HuH-7 (cell line): ENCODE data around the gene PCDHB10.
"Not testable (repeated sequence)": the region's sequence is repeated elsewhere in the genome, so short reads cannot be mapped to it uniquely, and the experiment has no call there.

Source experiments
- DNase-seq: peaks from one replicate; pipeline ENCODE4 v3.0.0; 2011; ENCODE audit warnings: low spot score

Gene PCDHB10

GRCh38 chr5:141192110-141192725 is at the start of gene PCDHB10:
Gene PCDHB10 (plus strand): TSS chr5:141192353. CDS start chr5:141192553, 200 bp downstream.
- peak; percentile 82 for DNase-seq

- DNase-seq = no peak
These were observed 42.3 kb upstream of the PCDHB10 start, which contains the start of gene PCDHB6 for GRCh38 chr5:141149812-141150211. Gene PCDHB6 (plus strand): TSS chr5:141150057. CDS start chr5:141150258, 201 bp downstream.

DNA sequence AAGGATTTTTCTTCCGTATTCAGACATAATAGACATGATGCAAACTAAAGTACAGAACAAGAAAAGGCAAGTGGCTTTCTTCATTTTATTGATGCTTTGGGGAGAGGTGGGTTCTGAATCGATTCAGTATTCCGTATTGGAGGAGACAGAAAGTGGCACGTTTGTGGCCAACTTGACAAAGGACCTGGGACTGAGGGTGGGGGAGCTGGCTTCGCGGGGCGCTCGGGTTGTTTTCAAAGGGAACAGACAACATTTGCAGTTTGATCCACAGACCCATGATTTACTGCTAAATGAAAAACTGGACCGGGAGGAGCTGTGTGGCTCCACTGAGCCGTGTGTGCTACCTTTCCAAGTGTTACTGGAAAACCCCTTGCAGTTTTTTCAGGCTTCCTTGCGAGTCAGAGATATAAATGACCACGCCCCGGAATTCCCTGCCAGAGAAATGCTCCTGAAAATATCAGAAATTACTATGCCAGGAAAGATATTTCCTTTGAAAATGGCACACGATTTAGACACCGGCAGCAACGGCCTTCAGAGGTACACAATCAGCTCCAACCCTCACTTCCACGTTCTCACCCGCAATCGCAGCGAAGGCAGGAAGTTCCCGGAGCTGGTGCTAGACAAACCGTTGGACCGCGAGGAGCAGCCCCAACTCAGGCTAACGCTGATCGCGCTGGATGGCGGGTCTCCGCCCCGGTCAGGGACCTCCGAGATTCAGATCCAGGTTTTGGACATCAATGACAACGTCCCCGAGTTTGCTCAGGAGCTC is 41.7 kb upstream of the PCDHB10 start:
- no peak for DNase-seq

GRCh38 chr5:141150993-141151325 is 41.2 kb upstream of the PCDHB10 start:
- no peak for DNase-seq

- not testable (repeated sequence) for DNase-seq
These were observed 40.5 kb upstream of the PCDHB10 start for GRCh38 chr5:141151632-141152031.

DNA sequence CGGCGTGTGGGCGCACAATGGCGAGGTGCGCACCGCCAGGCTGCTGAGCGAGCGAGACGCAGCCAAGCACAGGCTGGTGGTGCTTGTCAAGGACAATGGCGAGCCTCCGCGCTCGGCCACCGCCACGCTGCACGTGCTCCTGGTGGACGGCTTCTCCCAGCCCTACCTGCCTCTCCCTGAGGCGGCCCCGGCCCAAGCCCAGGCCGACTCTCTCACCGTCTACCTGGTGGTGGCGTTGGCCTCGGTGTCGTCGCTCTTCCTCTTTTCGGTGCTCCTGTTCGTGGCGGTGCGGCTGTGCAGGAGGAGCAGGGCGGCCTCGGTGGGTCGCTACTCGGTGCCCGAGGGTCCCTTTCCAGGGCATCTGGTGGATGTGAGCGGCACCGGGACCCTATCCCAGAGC is 40.1 kb upstream of the PCDHB10 start:
- DNase-seq = not testable (repeated sequence)

- DNase-seq = peak; percentile 46
These were observed 36.4 kb upstream of the PCDHB10 start for GRCh38 chr5:141155540-141156374.

GRCh38 chr5:141157356-141157755 is 34.8 kb upstream of the PCDHB10 start:
- not testable (repeated sequence) for DNase-seq

DNA sequence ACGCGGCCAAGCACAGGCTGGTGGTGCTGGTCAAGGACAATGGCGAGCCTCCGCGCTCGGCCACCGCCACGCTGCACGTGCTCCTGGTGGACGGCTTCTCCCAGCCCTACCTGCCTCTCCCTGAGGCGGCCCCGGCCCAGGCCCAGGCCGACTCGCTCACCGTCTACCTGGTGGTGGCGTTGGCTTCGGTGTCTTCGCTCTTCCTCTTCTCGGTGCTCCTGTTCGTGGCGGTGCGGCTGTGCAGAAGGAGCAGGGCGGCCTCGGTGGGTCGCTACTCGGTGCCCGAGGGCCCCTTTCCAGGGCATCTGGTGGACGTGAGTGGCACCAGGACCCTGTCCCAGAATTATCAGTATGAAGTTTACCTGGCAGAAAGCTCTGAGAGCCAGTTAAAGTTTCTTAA is 34.3 kb upstream of the PCDHB10 start:
- DNase-seq = not testable (repeated sequence)

DNA sequence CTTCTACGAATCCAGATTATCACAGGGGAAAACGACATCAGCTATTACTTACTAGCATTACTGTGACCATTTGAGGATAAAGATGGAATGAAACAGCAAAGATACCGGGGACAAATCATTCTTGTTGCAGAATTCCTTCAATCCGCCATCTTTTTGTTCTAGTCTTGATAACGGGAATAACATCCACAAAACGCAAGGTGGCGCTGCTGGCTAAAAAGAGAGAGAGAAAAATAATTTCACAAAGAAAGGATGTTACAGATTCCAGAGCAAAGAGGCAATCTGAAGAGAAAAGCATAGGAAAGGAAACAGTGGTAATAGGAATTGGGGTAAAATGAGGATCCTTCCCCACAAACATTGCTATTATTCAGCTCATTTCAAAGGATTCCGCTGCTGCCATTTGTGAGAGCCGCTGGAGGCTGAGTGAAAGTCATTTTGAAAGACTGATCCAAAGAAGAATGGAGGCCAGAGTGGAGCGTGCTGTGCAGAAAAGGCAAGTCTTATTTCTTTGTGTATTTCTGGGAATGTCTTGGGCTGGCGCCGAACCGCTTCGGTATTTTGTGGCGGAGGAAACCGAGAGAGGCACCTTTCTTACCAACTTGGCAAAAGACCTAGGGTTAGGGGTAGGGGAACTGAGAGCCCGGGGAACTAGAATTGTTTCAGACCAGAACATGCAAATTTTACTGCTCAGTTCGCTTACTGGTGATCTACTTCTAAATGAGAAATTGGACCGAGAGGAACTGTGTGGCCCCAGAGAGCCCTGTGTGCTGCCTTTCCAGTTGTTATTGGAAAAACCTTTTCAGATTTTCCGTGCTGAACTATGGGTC is 19.6 kb upstream of the PCDHB10 start, which contains the start of gene PCDHB7:
PCDHB7 (plus strand) TSS at position 264 of the 824 bp plus-strand sequence; CDS start at position 456, 192 bp downstream.
- DNase-seq = peak; percentile 50

- not testable (repeated sequence) for DNase-seq
These were observed 17.7 kb upstream of the PCDHB10 start for GRCh38 chr5:141174291-141175104.

DNA sequence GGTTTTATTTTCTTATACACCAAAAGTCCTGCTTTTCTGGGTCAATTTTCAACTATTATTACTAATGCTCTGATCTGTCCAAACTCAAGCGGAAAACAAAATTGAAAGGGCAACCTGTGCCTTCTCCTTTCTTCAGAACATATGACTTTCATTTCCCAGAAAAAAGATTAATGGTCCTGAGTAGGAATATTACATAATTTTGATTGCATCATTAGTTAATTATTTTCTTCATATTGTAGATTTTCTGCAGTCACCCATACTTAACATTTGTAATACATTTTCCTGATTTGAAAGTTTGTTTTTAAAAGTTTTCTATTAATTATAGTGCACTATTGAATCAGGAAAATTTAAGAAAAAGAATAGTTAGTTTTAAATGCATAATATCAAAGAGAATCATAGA is 16.2 kb upstream of the PCDHB10 start:
- DNase-seq = no peak

DNA sequence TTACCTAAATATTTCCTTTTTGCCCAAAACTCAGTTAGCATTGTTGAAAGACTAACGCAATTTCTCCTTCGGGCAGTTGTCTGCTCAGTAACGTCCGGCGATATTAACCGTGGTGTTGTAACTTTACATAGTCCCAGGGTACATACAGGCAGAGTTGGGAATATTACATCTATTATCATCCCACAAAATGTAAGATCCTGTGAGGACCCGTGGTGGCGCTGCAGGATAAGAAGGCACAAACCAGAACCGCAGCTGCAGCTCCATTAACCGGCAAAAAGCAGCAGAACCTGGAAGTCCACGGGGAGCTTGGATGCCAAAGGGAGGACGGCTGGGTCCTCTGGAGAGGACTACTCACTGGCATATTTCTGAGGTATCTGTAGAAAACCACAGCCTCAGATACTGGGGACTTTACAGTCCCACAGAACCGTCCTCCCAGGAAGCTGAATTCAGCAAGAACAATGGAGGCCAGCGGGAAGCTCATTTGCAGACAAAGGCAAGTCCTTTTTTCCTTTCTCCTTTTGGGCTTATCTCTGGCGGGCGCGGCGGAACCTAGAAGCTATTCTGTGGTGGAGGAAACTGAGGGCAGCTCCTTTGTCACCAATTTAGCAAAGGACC is 14.5 kb upstream of the PCDHB10 start, which contains the start of gene PCDHB8:
PCDHB8 (plus strand) TSS at position 214 of the 615 bp plus-strand sequence; CDS start at position 459, 245 bp downstream.
- DNase-seq = peak; percentile 90

DNA sequence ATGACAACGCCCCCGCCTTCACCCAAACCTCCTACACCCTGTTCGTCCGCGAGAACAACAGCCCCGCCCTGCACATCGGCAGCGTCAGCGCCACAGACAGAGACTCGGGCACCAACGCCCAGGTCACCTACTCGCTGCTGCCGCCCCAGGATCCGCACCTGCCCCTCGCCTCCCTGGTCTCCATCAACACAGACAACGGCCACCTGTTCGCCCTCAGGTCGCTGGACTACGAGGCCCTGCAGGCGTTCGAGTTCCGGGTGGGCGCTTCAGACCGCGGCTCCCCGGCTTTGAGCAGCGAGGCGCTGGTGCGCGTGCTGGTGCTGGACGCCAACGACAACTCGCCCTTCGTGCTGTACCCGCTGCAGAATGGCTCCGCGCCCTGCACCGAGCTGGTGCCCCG is 12.8 kb upstream of the PCDHB10 start:
- DNase-seq = not testable (repeated sequence)

DNA sequence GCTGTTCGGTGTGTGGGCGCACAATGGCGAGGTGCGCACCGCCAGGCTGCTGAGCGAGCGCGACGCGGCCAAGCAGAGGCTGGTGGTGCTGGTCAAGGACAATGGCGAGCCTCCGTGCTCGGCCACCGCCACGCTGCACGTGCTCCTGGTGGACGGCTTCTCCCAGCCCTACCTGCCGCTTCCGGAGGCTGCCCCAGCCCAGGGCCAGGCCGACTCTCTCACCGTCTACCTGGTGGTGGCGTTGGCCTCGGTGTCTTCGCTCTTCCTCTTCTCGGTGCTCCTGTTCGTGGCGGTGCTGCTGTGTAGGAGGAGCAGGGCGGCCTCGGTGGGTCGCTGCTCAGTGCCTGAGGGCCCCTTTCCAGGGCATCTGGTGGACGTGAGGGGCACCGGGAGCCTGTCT is 12.3 kb upstream of the PCDHB10 start:
- DNase-seq = not testable (repeated sequence)

GRCh38 chr5:141180313-141180712 is 11.8 kb upstream of the PCDHB10 start:
- DNase-seq = no peak

GRCh38 chr5:141182248-141182647 is 9.9 kb upstream of the PCDHB10 start, which contains the start of gene PCDHB16:
Gene PCDHB16 (plus strand): TSS chr5:141182387. CDS start chr5:141182560, 173 bp downstream.
- no peak for DNase-seq

- not testable (repeated sequence) for DNase-seq
These were observed 7.9 kb upstream of the PCDHB10 start for GRCh38 chr5:141184117-141184855.

- peak; percentile 63 for DNase-seq
These were observed 5.1 kb upstream of the PCDHB10 start, which contains the start of gene PCDHB9 for GRCh38 chr5:141186897-141187512. Gene PCDHB9 (plus strand): TSS chr5:141187161. CDS start chr5:141187319, 158 bp downstream.
